Measurements from ENCODE around the gene ISLR2.
"Not testable (repeated sequence)": the region's sequence is repeated elsewhere in the genome, so short reads cannot be mapped to it uniquely, and the experiment has no call there.

Gene ISLR2

GRCh38 chr15:74158855-74159650 is 28.7 kb downstream of the ISLR2 start:
- DNase-seq = no peak

- no peak for DNase-seq
Measured at GRCh38 chr15:74159773-74160172, 29.4 kb downstream of the ISLR2 start.

DNA sequence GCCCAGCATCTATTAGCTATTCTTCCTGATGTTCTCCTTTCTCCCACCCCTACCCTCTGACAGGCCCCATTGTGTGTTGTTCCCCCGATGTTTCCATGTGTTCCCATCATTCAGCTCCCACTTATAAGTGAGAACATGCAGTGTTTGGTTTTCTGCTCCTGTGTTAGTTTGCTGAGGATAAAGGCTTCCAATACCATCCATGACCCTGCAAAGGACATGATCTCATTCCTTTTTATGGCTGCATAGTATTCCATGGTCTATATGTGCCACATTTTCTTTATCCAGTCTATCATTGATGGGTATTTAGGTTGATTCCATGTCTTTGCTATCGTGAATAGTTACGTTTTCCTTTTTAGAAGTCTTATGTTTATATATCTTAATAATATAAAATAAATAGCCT is 30.0 kb downstream of the ISLR2 start:
- not testable (repeated sequence) for DNase-seq

- DNase-seq = not testable (repeated sequence)
Measured at GRCh38 chr15:74162195-74162536, 31.8 kb downstream of the ISLR2 start.

DNA sequence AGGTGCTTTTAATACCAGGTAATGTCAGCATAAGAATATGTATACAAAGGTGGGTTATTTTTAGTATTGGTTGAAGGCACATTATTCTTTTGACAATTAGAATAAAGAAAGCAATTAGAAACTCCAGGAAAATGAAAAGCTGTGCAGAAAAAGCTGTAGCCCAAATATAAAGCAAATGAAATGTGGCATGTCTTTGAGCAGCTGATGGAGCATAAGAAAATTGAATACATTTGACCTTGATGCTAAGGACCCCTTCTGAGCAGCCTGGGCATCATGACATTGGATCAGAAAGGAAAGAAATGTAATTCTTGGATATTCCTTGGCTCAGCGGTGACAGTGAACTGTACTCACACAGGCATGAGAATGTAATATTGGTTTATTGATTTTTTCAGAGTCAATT is 35.1 kb downstream of the ISLR2 start:
- no peak for DNase-seq

DNA sequence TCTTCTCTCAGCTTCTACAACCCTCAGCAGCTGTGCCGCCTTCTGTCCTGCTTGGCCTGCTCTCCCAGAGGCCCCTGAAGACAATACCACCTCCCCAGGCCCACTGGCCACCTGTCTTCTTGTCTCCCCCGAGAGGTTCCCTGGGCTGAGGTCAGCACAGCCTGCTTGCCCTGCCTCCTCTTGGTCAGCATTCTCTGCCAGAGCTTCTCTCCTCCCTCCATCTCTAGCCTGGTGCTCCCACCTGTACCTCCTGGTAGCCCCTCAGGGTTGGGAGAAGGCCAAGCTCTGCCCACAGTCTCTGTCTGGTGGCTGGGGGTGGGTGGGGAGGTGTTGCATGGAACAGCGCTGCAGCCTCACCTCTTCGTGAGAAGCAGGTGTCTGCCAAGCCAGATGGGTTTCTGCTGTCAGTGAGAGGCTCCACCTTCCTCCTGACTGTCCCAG is 37.5 kb downstream of the ISLR2 start:
- no peak for DNase-seq

DNA sequence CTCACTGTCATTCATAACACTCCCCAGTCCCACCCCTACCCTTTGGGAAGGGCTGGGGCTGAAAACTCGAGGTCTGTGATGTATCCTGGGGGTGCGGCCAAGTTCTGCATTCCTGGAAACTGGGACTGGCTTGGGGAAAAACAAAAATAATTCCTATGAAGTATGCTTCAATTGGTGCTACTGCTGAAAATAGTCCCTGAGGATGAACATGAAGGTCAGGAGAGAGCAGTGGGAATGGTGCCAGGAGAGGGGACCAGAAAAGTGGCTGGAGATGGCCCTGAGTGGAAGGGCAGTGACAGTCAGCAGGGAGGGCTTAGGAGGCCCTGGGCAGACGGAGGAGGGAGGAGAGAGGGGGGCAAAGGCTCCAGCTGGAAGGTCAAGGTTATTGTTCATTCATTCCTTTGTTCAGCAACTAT is 38.3 kb downstream of the ISLR2 start:
- DNase-seq = no peak

GRCh38 chr15:74170071-74170844 is 39.9 kb downstream of the ISLR2 start:
- DNase-seq = peak in 1 of 2 donors; percentile 6

- peak in 1 of 2 donors; percentile 6 for DNase-seq
Measured at GRCh38 chr15:74170875-74171578, 40.6 kb downstream of the ISLR2 start.

GRCh38 chr15:74171965-74172541 is 41.7 kb downstream of the ISLR2 start:
- DNase-seq = peak in 1 of 2 donors; percentile 3

DNA sequence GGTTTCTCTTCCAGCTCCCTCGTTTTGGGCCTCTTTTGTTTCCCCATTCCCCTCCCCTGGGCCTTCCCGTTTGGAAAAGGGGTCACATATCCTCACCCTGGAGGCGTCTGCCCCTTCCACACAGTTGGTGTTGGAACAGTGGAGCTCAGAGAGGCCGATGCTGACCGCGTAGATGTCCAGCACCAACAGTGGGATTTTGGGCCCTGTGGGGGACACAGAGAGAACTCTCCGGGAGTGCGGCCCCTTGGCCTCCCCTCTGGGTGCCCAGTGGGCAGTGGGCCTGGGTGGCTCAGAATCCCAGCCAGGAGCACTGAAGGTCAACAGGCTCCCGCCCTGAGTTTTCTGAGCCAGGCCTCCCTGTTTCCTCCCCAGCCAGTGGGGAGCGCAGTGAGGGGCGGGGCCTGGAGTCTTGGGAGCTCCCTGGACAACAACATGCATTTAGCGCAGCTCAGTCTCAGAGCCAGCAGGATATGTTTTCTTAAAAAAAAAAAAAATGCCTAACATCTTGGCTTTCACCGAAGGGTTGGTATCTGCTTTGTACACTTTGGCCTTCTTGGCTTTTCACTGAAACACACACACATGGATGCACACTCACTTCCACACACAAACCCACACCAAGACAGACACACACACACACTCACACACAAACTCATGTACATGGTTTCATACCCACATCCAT is 42.5 kb downstream of the ISLR2 start:
- DNase-seq = no peak

GRCh38 chr15:74173380-74174218 is 43.2 kb downstream of the ISLR2 start, which contains the start of gene ISLR:
Gene ISLR (plus strand): TSS chr15:74173710. CDS start chr15:74174859, 1,149 bp downstream.
- DNase-seq = no peak

DNA sequence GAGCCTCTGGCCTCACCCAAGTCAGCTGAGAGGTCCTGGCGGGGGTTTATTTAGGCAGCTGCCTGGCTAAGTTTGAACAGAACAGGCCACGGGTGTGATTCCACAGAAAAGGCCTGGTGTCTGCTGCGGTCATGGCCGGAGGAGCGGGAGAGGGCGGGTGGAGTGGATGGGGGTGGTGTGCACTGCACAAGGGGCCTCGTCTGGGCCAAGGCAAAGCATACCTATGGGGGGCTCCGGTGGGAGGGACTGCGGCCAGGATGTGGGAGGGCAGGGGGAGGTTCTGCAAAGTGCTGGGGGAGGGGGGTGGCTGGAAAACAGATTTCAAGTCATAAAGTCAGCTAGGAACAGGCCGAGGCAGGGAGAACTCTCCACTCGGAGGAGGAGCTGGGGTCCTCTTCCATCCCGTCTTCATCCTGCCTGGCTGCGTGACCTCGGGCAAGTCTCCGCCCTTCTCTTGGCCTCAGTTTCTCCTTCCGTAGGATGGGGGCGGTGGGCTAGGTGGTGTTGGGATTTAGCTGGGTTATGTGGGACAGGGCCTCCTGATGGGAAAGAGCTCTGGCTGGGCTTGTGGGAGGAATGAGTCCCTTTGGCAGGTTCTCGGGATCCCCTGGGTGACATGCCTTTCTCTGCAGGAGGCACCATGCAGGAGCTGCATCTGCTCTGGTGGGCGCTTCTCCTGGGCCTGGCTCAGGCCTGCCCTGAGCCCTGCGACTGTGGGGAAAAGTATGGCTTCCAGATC is 44.0 kb downstream of the ISLR2 start:
- DNase-seq = no peak

DNA sequence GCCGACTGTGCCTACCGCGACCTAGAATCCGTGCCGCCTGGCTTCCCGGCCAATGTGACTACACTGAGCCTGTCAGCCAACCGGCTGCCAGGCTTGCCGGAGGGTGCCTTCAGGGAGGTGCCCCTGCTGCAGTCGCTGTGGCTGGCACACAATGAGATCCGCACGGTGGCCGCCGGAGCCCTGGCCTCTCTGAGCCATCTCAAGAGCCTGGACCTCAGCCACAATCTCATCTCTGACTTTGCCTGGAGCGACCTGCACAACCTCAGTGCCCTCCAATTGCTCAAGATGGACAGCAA is 44.5 kb downstream of the ISLR2 start:
- no peak for DNase-seq

DNA sequence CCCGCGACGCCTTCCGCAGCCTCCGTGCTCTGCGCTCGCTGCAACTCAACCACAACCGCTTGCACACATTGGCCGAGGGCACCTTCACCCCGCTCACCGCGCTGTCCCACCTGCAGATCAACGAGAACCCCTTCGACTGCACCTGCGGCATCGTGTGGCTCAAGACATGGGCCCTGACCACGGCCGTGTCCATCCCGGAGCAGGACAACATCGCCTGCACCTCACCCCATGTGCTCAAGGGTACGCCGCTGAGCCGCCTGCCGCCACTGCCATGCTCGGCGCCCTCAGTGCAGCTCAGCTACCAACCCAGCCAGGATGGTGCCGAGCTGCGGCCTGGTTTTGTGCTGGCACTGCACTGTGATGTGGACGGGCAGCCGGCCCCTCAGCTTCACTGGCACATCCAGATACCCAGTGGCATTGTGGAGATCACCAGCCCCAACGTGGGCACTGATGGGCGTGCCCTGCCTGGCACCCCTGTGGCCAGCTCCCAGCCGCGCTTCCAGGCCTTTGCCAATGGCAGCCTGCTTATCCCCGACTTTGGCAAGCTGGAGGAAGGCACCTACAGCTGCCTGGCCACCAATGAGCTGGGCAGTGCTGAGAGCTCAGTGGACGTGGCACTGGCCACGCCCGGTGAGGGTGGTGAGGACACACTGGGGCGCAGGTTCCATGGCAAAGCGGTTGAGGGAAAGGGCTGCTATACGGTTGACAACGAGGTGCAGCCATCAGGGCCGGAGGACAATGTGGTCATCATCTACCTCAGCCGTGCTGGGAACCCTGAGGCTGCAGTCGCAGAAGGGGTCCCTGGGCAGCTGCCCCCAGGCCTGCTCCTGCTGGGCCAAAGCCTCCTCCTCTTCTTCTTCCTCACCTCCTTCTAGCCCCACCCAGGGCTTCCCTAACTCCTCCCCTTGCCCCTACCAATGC is 45.1 kb downstream of the ISLR2 start:
- DNase-seq = no peak

DNA sequence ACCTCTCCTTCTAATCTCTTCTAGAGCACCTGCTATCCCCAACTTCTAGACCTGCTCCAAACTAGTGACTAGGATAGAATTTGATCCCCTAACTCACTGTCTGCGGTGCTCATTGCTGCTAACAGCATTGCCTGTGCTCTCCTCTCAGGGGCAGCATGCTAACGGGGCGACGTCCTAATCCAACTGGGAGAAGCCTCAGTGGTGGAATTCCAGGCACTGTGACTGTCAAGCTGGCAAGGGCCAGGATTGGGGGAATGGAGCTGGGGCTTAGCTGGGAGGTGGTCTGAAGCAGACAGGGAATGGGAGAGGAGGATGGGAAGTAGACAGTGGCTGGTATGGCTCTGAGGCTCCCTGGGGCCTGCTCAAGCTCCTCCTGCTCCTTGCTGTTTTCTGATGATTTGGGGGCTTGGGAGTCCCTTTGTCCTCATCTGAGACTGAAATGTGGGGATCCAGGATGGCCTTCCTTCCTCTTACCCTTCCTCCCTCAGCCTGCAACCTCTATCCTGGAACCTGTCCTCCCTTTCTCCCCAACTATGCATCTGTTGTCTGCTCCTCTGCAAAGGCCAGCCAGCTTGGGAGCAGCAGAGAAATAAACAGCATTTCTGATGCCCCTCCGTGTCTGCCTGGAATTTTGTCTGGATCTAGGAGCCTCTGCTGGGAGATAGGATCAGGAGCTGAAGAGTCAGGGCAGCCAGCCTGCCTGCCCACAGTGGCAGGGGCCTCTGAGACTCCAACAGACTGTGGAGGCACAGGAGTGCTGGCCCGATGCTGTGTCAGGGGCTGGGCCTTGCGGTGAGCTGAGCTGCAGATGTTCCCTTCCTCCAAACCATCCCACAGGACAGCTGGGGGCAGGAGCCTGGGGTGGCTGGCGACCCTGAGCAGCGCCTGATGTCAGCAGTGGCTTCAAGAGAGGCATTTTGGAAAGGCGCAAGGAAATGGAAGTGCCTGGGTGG is 46.2 kb downstream of the ISLR2 start:
- DNase-seq = no peak

DNA sequence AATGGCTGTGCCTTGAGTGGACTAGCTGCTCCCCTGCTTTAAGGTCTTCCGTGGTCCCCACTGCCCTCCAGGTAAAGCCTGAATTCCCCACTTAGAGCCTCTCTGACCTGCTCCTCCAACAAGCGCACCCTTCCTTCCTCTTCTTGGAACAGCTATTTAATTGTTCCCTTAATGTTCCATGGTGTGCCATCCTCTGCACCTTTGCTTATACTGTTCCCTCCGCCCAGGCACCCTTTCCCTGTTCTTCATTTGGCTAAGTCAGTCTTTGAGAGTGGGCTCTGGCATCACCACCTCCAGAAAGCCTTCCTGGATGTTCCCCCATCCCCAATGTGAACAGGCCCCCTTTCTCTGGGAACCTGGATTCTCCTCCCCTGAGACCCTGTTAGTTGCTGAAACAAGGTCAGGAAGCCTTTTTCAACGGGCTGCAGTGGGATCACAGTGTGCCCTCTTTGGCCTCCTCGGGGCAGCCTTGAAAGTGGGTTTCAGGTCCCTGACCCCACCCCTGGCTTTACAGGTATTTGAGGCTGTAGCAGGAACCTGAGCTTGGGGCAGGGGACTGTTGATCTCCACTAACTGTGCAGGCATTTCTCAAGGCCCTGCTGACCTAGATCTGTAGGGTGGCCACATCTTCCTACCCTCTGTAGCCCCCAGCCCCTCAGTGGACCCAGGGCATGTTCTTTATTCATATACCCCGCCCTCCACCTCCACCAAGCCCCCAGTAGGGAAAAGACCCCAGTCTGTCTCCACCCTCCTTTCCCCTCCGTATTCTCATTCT is 48.1 kb downstream of the ISLR2 start:
- no peak for DNase-seq

Data from CD4-positive, alpha-beta T cell treated with Interleukin-4 for 1 hour (primary cell).